Stimulated activated memory B cell treated with anti-CD40 and anti-IgM and Interleukin-4, amounts not matched to agents 10 μg/mL and 1 μg/mL and 100 μg/mL, for 72 hours (primary cell): ENCODE data around the gene RFC5.
A peak's percentile ranks its signal among the peaks of the same experiment; 100 is the strongest.

Experiments used
- ATAC-seq: fragments of 150-1000 bp; cut with Tn5 transposase; 2 replicates; pipeline ENCODE4 v1.10.0; 2021
- H3K27ac Mint-ChIP-seq: one replicate; pipeline ENCODE4 v1.8.0; 2022; ENCODE audit warnings: mild to moderate bottlenecking, mixed read lengths
- H3K27me3 Mint-ChIP-seq: one replicate; pipeline ENCODE4 v1.8.0; 2022; ENCODE audit warnings: mixed read lengths
- H3K36me3 Mint-ChIP-seq: one replicate; pipeline ENCODE4 v1.8.0; 2022; ENCODE audit warnings: mixed read lengths
- H3K4me1 Mint-ChIP-seq: one replicate; pipeline ENCODE4 v1.8.0; 2022; ENCODE audit warnings: mixed read lengths
- H3K4me3 Mint-ChIP-seq: one replicate; pipeline ENCODE4 v1.8.0; 2022; ENCODE audit warnings: mild to moderate bottlenecking, moderate library complexity, mixed read lengths
- H3K9me3 Mint-ChIP-seq: one replicate; pipeline ENCODE4 v1.8.0; 2022; ENCODE audit warnings: mixed read lengths

Gene RFC5

DNA sequence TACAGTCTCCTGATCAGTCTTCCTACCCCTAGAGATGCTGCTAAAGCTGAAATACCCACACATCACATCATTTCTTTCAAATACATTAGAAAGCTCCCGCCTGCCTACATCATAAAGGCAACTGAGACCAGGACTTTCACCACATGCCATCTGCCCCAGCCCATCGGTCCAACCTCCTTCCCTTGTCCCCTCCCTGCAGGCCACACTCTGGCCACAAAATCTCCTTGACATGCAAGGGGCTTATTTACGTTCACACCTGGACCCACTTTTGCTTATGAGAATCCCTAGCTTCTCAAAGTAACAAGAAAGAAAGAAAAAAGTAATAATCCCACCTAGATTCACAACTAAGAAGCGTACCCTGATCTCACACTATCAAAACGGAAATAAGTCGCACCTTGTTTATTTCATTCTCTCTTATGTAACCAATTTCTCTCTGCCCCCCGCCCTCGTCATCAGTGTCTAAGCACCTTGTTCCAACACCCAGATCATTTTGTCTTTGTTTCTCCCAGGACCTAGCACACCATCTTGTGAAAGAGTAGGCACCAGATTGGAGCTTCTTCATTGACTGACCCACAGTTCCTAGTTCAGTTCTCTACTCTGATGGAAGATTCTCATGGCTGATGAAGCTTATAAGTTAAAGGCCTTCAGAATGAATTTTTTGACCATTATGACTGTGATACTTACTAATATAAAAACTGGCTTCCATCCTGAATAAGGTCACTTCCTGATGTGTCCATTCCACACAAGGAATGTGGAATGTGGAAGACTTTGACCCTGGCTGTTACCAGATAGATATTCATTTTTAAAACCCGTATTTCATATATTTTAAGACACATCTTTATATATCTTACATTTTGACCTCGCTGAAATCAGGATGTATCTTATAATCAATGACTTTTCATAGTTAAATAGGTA, 36.8 kb downstream of the RFC5 start:
- Mint-ChIP-seq H3K9me3 (no peaks in the 10 kb centered on the region), H3K4me3 (no peak overlapping the region), H3K27me3 (no peaks in the 10 kb centered on the region), H3K4me1 (peaks cover 9% of the 10 kb centered on the region), H3K36me3 (peaks cover 51% of the 10 kb centered on the region), H3K27ac (no peak overlapping the region)
- ATAC-seq, result no peak

DNA sequence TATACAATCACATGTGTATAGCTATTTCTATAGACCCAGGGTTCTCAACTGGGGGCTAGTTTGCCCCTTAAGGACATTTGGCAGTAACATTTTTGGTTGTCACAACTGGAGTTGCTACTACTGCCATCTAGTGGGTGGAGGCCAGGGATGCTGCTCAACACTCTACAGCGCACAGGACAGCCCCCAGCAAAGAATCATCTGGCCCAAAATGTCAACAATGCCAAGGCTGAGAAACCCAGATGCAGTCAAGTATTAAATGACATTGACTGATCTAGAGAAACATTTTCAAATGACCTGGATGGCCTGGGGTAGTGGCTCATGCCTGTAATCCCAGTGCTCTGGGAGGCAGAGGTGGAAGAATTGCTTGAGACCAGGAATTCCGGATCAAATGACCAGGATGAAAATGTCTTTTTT, 38.6 kb downstream of the RFC5 start:
- ATAC-seq, result peak; percentile 87
- H3K27me3 Mint-ChIP-seq, result no peaks in the 10 kb centered on the region
- H3K9me3 Mint-ChIP-seq, result no peaks in the 10 kb centered on the region
- no peak overlapping the region for H3K4me3 Mint-ChIP-seq
- peaks cover 36% of the 10 kb centered on the region for H3K36me3 Mint-ChIP-seq
- peaks cover 19% of the 10 kb centered on the region for H3K4me1 Mint-ChIP-seq
- no peak overlapping the region for H3K27ac Mint-ChIP-seq

DNA sequence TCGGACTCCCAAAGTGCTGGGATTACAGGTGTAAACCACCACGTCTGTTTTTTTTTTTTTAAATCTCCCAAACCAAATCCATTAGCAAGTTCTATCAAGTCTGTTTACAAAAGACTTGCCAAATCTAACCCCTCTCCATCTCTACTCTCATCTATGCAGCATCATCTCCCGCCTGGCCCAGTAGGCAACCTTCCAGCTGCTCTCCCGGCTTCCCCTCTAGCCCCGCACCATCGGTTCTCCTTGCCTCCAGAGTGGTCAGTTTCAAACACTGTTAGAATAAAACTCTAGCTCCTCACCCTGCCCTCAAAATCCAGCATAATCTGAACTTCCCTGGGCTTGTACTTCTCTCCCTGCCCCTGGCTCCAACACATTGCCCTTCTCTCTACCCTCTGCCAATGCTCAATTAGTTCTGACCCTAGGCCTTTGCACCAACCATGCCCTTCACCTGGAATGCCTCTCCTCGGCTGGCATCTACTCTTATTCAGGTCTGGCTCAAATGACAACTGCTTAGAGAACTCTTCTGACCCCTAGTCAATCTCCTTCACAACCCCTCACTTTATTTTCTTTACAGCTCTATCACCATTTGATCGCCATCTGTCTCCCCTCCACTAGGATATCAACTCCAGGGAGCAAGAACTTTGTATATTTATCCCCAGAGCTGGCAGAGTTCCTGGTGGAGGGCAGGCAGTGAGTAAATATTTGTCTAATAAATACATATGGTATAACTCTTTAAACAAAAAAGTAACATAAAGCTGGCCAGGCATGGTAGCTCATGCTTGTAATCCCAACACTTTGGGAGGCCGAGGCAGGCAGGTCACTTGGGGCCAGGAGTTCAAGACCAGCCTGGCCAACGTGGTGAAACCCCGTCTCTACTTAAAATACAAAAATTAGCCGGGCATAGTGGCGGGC, 39.6 kb downstream of the RFC5 start:
- H3K4me1 Mint-ChIP-seq, result peaks cover 22% of the 10 kb centered on the region
- H3K27me3 Mint-ChIP-seq, result no peaks in the 10 kb centered on the region
- no peak overlapping the region for H3K27ac Mint-ChIP-seq
- no peak for ATAC-seq
- H3K36me3 Mint-ChIP-seq, result peaks cover 30% of the 10 kb centered on the region
- H3K4me3 Mint-ChIP-seq, result peak overlapping the region; percentile 1
- H3K9me3 Mint-ChIP-seq, result no peaks in the 10 kb centered on the region

DNA sequence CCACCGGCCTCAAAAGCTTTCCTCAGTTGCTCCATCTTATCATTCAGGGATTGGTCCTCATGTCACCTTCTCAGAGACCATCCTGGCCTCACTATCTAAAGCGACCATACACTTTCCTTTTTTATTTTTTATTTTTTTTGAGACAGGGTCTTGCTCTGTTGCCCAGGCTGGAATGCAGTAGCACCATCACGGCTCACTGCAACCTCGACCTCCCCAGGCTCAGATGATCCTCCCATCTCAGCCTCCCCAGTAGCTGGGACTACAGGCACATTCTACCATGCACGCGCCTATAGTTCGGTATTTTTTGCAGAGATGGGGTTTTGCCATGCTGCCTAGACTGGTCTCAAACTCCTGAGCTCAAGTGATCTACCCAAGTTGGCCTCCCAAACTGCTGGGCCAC, 41.7 kb downstream of the RFC5 start:
- H3K36me3 Mint-ChIP-seq, result peaks cover 11% of the 10 kb centered on the region
- peaks cover 40% of the 10 kb centered on the region for H3K4me1 Mint-ChIP-seq
- no peaks in the 10 kb centered on the region for H3K9me3 Mint-ChIP-seq
- H3K27me3 Mint-ChIP-seq, result no peaks in the 10 kb centered on the region
- H3K4me3 Mint-ChIP-seq, result no peak overlapping the region
- no peak overlapping the region for H3K27ac Mint-ChIP-seq
- no peak for ATAC-seq

DNA sequence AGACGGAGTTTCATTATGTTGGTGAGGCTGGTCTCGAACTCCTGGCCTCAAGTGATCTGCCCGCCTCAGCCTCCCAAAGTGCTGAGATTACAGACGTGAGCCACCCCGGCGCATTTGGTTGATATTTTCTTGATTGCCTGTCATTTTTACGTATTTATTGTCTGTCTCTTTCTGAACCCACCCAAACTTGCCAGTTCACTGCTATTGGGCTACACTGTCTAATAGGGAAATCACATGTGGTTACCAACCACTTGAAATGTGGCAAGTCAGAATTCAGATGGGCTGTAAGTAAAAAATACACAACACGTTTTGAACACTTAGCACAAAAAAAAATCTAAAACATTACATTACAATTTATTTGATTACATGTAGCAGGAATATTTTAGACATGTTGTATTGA, 42.4 kb downstream of the RFC5 start:
- Mint-ChIP-seq H3K4me3 (no peak overlapping the region), H3K36me3 (peaks cover 7% of the 10 kb centered on the region), H3K27me3 (no peaks in the 10 kb centered on the region), H3K4me1 (peaks cover 40% of the 10 kb centered on the region), H3K27ac (peak overlapping the region; percentile 90), H3K9me3 (no peaks in the 10 kb centered on the region)
- ATAC-seq, result no peak

DNA sequence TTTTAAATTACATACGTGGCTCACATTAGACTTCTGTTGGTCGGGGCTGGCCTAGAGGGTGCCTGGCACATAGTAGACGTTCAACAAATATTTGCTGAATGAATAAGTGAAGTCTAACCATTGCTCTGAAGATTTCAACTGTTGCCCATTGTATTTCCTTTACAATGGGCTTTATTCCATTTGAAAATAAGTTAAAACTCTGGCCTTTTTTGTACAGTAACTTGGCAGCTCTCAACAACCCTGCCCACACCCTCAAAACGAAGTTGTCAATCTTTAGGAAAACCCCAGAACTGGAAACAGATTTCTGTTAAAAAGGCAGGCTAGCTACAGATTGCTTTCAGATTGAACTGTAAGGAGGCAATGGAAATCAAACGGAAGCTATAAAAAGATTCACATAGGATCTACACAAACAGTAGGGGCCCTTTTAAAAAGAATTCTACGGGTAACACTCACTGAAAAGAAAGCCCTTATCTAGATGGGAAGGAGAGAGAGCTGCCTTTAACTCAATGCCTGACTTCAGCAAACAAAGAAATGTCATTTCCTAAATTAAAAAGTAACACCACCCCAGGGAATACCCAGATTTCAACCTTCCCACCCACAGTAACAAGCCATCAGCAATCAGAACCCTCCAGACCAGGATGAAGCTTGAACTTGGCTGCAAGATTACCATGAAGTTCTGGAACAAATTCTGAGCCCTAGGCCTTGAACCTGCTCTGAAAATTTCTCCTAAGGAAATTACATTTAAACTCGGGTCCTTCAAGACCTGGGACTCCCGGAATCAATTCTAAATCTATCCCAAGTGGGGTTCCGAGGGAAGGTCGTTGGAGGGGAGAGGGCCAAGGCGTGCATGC, 43.1 kb downstream of the RFC5 start:
- Mint-ChIP-seq H3K27me3 (no peaks in the 10 kb centered on the region), H3K27ac (peak overlapping the region; percentile 90), H3K4me1 (peaks cover 47% of the 10 kb centered on the region), H3K36me3 (peaks cover 7% of the 10 kb centered on the region), H3K9me3 (no peaks in the 10 kb centered on the region), H3K4me3 (peak overlapping the region; percentile 81)
- ATAC-seq, result no peak

DNA sequence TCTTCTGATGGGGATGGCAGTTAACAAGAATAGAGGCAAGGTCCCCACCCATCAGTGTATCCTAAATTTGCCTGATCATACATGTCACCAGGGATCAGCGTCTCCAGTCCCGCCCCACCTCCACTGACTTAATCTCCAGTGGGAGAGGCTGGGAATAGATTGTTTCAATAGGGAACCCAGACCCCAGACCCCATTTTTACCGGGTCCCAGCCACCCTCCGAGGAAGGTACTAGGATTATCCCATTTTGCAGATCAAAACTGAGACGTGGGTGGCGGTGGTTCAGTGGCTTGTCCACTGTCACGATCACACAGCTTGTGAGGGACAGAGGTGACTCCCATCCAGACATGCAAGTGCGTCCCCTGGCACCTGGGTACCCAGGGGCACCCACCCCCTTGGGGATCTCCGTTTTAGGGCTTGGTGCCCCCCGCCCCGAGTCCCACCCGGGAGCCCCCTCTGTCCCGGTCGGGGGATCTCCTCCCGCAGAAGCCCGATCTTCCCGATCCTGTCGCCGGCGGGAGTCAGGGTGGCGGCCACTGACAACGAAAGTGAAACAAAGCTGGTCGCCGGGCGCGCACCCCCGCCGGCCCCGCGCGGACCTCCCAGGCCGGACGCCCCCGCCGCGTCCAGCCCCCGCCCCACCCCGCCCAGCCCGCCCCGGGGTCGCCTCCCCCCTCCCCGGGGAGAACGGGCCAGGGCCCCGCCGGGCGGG, 44.0 kb downstream of the RFC5 start:
- Mint-ChIP-seq H3K4me3 (peak overlapping the region; percentile 81), H3K36me3 (peaks cover 7% of the 10 kb centered on the region), H3K4me1 (peaks cover 56% of the 10 kb centered on the region), H3K9me3 (no peaks in the 10 kb centered on the region), H3K27ac (peak overlapping the region; percentile 90), H3K27me3 (no peaks in the 10 kb centered on the region)
- peak; percentile 64 for ATAC-seq

DNA sequence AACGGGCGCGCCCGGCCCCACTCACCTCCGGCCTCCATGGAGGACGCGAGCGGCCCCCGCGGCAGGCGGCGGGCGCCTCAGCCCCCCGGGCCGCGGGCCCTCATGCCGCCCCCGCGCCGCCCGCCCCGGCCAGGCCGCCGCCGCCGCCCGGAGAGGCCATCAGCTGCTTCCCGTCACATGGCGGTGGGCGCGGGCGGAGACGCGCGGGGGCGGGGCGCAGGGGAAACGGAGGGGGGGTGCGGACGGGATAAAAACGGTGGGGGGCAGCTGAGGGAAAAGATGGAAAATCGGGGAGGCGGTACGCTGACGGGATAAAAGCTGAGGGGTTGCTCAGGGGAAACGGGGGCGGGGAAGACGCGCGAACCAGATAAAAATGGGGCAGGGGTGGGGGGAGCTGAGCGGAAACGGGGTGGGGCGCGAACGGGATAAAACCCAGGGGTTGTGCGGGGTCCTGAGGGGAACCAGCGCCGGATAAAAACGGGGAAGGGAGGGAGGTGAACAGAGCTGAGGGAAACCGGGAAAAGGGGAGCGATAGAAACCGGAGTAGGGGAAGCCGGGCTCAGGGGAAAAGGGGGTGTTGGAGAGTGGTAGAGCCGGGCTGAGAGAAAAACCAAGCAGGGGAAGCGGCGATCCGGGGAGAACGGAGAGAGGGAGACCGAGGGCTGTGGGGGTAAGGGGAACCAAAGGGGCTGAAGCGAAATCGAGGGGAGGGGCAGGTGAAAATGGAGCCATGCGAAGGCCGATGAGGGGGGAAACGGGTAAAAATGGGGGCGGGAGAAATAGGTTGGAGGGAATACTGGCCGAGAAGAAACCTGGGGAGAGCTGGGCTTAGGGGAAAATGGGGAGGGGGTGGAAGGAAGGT, 44.7 kb downstream of the RFC5 start, which contains the start of gene WSB2:
Gene WSB2 (minus strand): TSS at position 169 of the 862 bp plus-strand sequence. CDS start 131 bp downstream, at position 38.
- H3K9me3 Mint-ChIP-seq, result no peaks in the 10 kb centered on the region
- H3K4me3 Mint-ChIP-seq, result peak within 1 kb of the TSS; percentile 95
- peak; percentile 18 for ATAC-seq
- H3K27ac Mint-ChIP-seq, result peak within 1 kb of the TSS; percentile 90
- peaks cover 54% of the 10 kb centered on the region for H3K4me1 Mint-ChIP-seq
- peaks cover under 1% of the 10 kb centered on the region for H3K36me3 Mint-ChIP-seq
- no peaks in the 10 kb centered on the region for H3K27me3 Mint-ChIP-seq

DNA sequence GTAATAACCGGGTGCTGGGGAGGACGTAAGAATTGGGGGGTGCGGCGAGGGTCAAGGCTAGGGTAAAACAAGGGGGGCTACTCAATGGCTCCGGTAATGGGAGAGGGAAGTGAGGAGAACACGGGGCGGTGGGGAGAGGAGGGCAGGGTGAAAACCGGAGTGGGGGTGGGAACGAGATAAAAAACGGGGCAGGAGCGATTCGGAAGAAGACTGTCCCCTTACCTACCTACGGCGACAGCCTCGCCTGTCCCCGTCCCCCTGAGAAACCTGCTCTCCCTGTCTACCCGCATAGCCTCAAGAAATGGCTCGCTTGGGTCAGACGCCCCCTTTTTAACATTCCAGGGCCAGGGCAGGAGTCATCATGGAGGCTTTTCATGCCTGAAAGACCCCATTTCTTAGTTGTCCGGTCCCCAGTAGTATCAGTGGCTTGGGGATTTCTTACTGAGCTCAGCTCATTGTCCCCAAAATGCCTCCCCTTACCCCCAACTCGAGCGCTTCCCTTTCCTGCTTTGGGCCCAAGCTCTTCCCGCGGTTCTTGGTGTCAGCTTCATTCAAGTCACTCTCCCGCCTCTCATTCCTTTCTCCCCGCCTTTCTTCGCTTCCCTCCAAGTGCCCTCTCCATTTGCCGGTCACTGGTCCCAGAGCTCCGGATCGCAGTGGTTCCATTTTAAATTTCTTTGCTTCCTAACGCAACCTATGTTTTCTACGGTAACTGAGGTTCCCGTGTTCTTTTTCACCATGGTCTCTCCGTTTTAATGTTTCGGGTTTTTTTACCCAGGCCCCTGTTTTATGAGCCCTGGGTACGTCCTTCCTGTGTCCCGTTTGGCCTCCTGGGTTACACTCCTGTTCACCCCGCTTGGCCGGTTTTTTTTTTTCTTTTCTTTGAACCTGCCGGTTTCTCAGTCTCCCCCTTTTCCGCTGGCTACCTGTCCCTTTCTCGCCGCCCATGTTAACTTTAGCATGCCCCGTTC, 45.7 kb downstream of the RFC5 start:
- no peak for ATAC-seq
- H3K4me1 Mint-ChIP-seq, result peaks cover 52% of the 10 kb centered on the region

DNA sequence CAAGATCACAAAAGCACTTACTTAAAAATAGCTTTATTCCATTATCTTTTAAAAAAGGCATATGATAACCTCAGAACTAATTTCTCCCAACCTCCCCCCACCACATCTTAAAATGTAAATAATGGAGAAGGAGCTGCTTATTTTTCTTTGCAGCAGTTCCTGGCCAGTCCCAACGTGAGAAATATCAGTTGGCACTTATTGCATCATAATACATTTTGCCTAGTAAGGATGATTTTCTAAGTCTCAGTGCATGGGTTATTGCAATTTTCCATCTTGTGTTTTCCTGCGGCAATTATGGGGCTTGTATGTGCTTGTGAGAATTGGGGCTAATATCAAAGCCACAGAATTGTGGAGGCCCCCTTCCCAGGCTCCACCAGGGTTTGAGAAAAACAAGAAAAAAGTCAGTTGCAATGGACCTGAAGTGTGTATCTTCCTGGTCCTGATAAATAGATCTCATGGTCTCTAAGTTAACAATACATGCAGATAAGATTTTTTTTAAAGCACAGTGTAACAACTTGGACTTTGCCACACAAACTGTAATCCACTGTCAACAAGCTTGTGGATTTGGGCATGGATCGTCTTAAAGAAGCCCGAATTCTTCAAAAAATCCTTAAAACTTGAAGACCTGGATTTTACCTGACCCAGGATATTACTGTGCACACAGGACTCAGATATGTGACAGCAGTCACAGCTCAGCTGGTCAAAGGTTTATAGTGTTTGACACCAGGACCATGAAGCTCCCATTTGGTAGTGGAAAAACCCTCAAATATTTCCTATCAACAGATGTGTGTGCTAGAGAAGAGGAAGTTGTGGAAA, 47.3 kb downstream of the RFC5 start:
- Mint-ChIP-seq H3K27ac (peak overlapping the region; percentile 75), H3K36me3 (no peaks in the 10 kb centered on the region), H3K27me3 (peaks cover 17% of the 10 kb centered on the region), H3K4me1 (peaks cover 52% of the 10 kb centered on the region), H3K9me3 (no peaks in the 10 kb centered on the region), H3K4me3 (no peak overlapping the region)
- ATAC-seq, result no peak

More for the DNA sequence above, 45.7 kb downstream of the RFC5 start:
- Mint-ChIP-seq H3K36me3 (no peaks in the 10 kb centered on the region), H3K27ac (peak overlapping the region; percentile 90), H3K27me3 (peaks cover 7% of the 10 kb centered on the region), H3K9me3 (no peaks in the 10 kb centered on the region), H3K4me3 (peak overlapping the region; percentile 95)

DNA sequence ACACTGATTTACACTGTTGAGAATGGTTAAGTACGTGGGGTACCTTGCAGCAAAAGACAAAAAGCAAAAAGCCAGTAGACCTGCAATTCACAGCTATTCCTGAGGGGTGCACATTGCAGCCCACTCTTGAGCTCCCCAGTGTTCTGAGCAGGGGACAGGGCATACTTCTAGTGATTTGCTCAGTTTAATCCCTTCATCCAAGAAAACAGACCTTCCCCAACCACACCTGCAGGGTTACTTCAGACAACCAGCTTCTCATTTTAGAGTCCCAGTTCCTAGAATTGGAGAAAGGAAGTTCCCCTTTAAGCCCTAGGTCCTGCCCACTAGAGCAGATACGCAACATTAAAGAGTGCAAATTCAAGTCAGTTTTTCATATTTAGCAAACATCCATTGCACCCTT, 48.1 kb downstream of the RFC5 start:
- Mint-ChIP-seq H3K4me3 (peak overlapping the region; percentile 42), H3K9me3 (no peaks in the 10 kb centered on the region), H3K27ac (peak overlapping the region; percentile 75), H3K4me1 (peaks cover 47% of the 10 kb centered on the region), H3K36me3 (no peaks in the 10 kb centered on the region), H3K27me3 (peaks cover 17% of the 10 kb centered on the region)
- ATAC-seq, result peak; percentile 57

DNA sequence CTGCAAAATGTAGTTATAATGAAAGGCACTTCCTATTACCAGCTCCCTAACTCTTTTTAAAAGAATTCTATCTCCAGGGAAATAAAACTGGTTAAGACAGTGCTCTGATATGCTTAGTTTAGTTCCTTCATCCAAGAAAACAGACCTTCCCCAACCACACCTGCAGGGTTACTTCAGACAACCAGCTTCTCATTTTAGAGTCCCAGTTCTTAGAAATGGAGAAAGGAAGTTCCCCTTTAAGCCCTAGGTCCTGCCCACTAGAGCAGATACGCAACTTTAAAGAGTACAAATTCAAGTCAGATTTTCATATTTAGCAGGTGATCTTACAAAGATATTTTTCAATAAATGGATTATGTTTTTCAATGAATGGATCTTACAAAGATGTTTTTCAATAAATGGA, 48.9 kb downstream of the RFC5 start:
- peak overlapping the region; percentile 42 for H3K4me3 Mint-ChIP-seq
- peak overlapping the region; percentile 75 for H3K27ac Mint-ChIP-seq
- peak; percentile 61 for ATAC-seq
- peaks cover 39% of the 10 kb centered on the region for H3K4me1 Mint-ChIP-seq
- H3K27me3 Mint-ChIP-seq, result peaks cover 17% of the 10 kb centered on the region
- no peaks in the 10 kb centered on the region for H3K36me3 Mint-ChIP-seq
- H3K9me3 Mint-ChIP-seq, result no peaks in the 10 kb centered on the region
